Measurements from ENCODE around the gene TMEM134. TPM values are rescaled to one million over a fixed set of nuclear protein-coding genes. Genes with fewer than 3 reads are reported as not detected.
"Not testable (repeated sequence)": the region's sequence is repeated elsewhere in the genome, so short reads cannot be mapped to it uniquely, and the experiment has no call there.

Gene TMEM134
- polyA plus RNA-seq, result 100 to 1,000 TPM; 154 to 160 TPM

- H3K9me3 ChIP-seq (ENCODE audit: control insufficient read depth in 2 of 2, insufficient read depth in 1 of 2, low read depth in 1 of 2, low read length in 1 of 2), result no peaks in the 10 kb centered on the region
- no peaks in the 10 kb centered on the region for H3K27me3 ChIP-seq (ENCODE audit: control insufficient read depth in 1 of 2, insufficient read depth in 2 of 2, low read length in 2 of 2)
- peaks cover 6 to 22% of the 10 kb centered on the region in 2 donors for H3K4me1 ChIP-seq (ENCODE audit: control insufficient read depth in 2 of 2, insufficient read depth in 2 of 2, low read length in 1 of 2)
- H3K4me3 ChIP-seq (ENCODE audit: low read depth in 1 of 2, low read length in 2 of 2), result peak within 1 kb of the TSS; percentile 67 to 74
- peaks cover 0 to 6% of the 10 kb centered on the region in 2 donors for H3K36me3 ChIP-seq (ENCODE audit: control insufficient read depth in 2 of 2, insufficient read depth in 2 of 2, low read length in 1 of 2)
- 0 to 1% methylated on average over 48 to 76 of the region's 76 CpGs for WGBS, 2 donors
- H3K27ac ChIP-seq (ENCODE audit: low read depth in 2 of 2, low read length in 1 of 2), result peak within 1 kb of the TSS; percentile 91 to 94
Observed at GRCh38 chr11:67468759-67469507, at the start of gene TMEM134. TSS of gene TMEM134 (minus strand) at chr11:67469251. CDS start at chr11:67469192, 59 bp downstream.

GRCh38 chr11:67517784-67518552, 48.9 kb upstream of the TMEM134 start:
- WGBS, 2 donors, result 75 to 91% methylated on average over 10 of the region's 10 CpGs
- Histone ChIP-seq H3K4me1 (ENCODE audit: control insufficient read depth in 2 of 2, insufficient read depth in 2 of 2, low read length in 1 of 2) (peaks cover 0 to 2% of the 10 kb centered on the region in 2 donors), H3K27me3 (ENCODE audit: control insufficient read depth in 1 of 2, insufficient read depth in 2 of 2, low read length in 2 of 2) (no peaks in the 10 kb centered on the region), H3K4me3 (ENCODE audit: low read depth in 1 of 2, low read length in 2 of 2) (no peak overlapping the region), H3K27ac (ENCODE audit: low read depth in 2 of 2, low read length in 1 of 2) (no peak overlapping the region), H3K9me3 (ENCODE audit: control insufficient read depth in 2 of 2, insufficient read depth in 1 of 2, low read depth in 1 of 2, low read length in 1 of 2) (no peaks in the 10 kb centered on the region), H3K36me3 (ENCODE audit: control insufficient read depth in 2 of 2, insufficient read depth in 2 of 2, low read length in 1 of 2) (no peaks in the 10 kb centered on the region)

GRCh38 chr11:67516806-67517205, 47.8 kb upstream of the TMEM134 start:
- no peaks in the 10 kb centered on the region for H3K9me3 ChIP-seq (ENCODE audit: control insufficient read depth in 2 of 2, insufficient read depth in 1 of 2, low read depth in 1 of 2, low read length in 1 of 2)
- 92 to 95% methylated on average over 9 of the region's 9 CpGs for WGBS, 2 donors
- H3K36me3 ChIP-seq (ENCODE audit: control insufficient read depth in 2 of 2, insufficient read depth in 2 of 2, low read length in 1 of 2), result no peaks in the 10 kb centered on the region
- no peak overlapping the region for H3K4me3 ChIP-seq (ENCODE audit: low read depth in 1 of 2, low read length in 2 of 2)
- H3K4me1 ChIP-seq (ENCODE audit: control insufficient read depth in 2 of 2, insufficient read depth in 2 of 2, low read length in 1 of 2), result peaks cover 0 to 2% of the 10 kb centered on the region in 2 donors
- no peak overlapping the region for H3K27ac ChIP-seq (ENCODE audit: low read depth in 2 of 2, low read length in 1 of 2)
- no peaks in the 10 kb centered on the region for H3K27me3 ChIP-seq (ENCODE audit: control insufficient read depth in 1 of 2, insufficient read depth in 2 of 2, low read length in 2 of 2)

GRCh38 chr11:67514116-67514515, 45.1 kb upstream of the TMEM134 start:
- Histone ChIP-seq H3K9me3 (ENCODE audit: control insufficient read depth in 2 of 2, insufficient read depth in 1 of 2, low read depth in 1 of 2, low read length in 1 of 2) (no peaks in the 10 kb centered on the region), H3K4me1 (ENCODE audit: control insufficient read depth in 2 of 2, insufficient read depth in 2 of 2, low read length in 1 of 2) (no peaks in the 10 kb centered on the region), H3K36me3 (ENCODE audit: control insufficient read depth in 2 of 2, insufficient read depth in 2 of 2, low read length in 1 of 2) (no peaks in the 10 kb centered on the region), H3K4me3 (ENCODE audit: low read depth in 1 of 2, low read length in 2 of 2) (no peak overlapping the region), H3K27ac (ENCODE audit: low read depth in 2 of 2, low read length in 1 of 2) (no peak overlapping the region), H3K27me3 (ENCODE audit: control insufficient read depth in 1 of 2, insufficient read depth in 2 of 2, low read length in 2 of 2) (no peaks in the 10 kb centered on the region)
- WGBS, 2 donors, result 77 to 80% methylated on average over 7 of the region's 7 CpGs

- WGBS, 2 donors, result 90 to 91% methylated on average over 4 of the region's 4 CpGs
- not testable (repeated sequence) for H3K27ac ChIP-seq (ENCODE audit: low read depth in 2 of 2, low read length in 1 of 2); H3K27me3 ChIP-seq (ENCODE audit: control insufficient read depth in 1 of 2, insufficient read depth in 2 of 2, low read length in 2 of 2)
Observed at GRCh38 chr11:67511558-67511957, 42.5 kb upstream of the TMEM134 start.

GRCh38 chr11:67510023-67510345, 40.9 kb upstream of the TMEM134 start:
- 44 to 54% methylated on average over 3 of the region's 3 CpGs for WGBS, 2 donors
- Histone ChIP-seq H3K27me3 (ENCODE audit: control insufficient read depth in 1 of 2, insufficient read depth in 2 of 2, low read length in 2 of 2) (no peaks in the 10 kb centered on the region), H3K36me3 (ENCODE audit: control insufficient read depth in 2 of 2, insufficient read depth in 2 of 2, low read length in 1 of 2) (no peaks in the 10 kb centered on the region), H3K4me1 (ENCODE audit: control insufficient read depth in 2 of 2, insufficient read depth in 2 of 2, low read length in 1 of 2) (peaks cover 3 to 21% of the 10 kb centered on the region in 2 donors), H3K27ac (ENCODE audit: low read depth in 2 of 2, low read length in 1 of 2) (no peak overlapping the region), H3K9me3 (ENCODE audit: control insufficient read depth in 2 of 2, insufficient read depth in 1 of 2, low read depth in 1 of 2, low read length in 1 of 2) (no peaks in the 10 kb centered on the region), H3K4me3 (ENCODE audit: low read depth in 1 of 2, low read length in 2 of 2) (no peak overlapping the region)

More at GRCh38 chr11:67511558-67511957, 42.5 kb upstream of the TMEM134 start:
- H3K9me3 ChIP-seq (ENCODE audit: control insufficient read depth in 2 of 2, insufficient read depth in 1 of 2, low read depth in 1 of 2, low read length in 1 of 2); H3K36me3 ChIP-seq (ENCODE audit: control insufficient read depth in 2 of 2, insufficient read depth in 2 of 2, low read length in 1 of 2); H3K4me3 ChIP-seq (ENCODE audit: low read depth in 1 of 2, low read length in 2 of 2): not testable (repeated sequence)
- H3K4me1 ChIP-seq (ENCODE audit: control insufficient read depth in 2 of 2, insufficient read depth in 2 of 2, low read length in 1 of 2), result peaks cover 0 to 13% of the 10 kb centered on the region in 2 donors

- peak overlapping the region; percentile 97 to 99 for H3K27ac ChIP-seq (ENCODE audit: low read depth in 2 of 2, low read length in 1 of 2)
- H3K36me3 ChIP-seq (ENCODE audit: control insufficient read depth in 2 of 2, insufficient read depth in 2 of 2, low read length in 1 of 2), result no peaks in the 10 kb centered on the region
- H3K4me1 ChIP-seq (ENCODE audit: control insufficient read depth in 2 of 2, insufficient read depth in 2 of 2, low read length in 1 of 2), result peaks cover 10 to 26% of the 10 kb centered on the region in 2 donors
- H3K4me3 ChIP-seq (ENCODE audit: low read depth in 1 of 2, low read length in 2 of 2), result peak overlapping the region; percentile 57 to 73
- no peaks in the 10 kb centered on the region for H3K27me3 ChIP-seq (ENCODE audit: control insufficient read depth in 1 of 2, insufficient read depth in 2 of 2, low read length in 2 of 2)
- 1% methylated on average over 57 of the region's 57 CpGs for WGBS, 2 donors
- H3K9me3 ChIP-seq (ENCODE audit: control insufficient read depth in 2 of 2, insufficient read depth in 1 of 2, low read depth in 1 of 2, low read length in 1 of 2), result peaks cover 0 to 2% of the 10 kb centered on the region in 2 donors
Observed at GRCh38 chr11:67508486-67509121, 39.6 kb upstream of the TMEM134 start.

- Histone ChIP-seq H3K36me3 (ENCODE audit: control insufficient read depth in 2 of 2, insufficient read depth in 2 of 2, low read length in 1 of 2) (no peaks in the 10 kb centered on the region), H3K4me3 (ENCODE audit: low read depth in 1 of 2, low read length in 2 of 2) (peak within 1 kb of the TSS; percentile 57 to 73), H3K27me3 (ENCODE audit: control insufficient read depth in 1 of 2, insufficient read depth in 2 of 2, low read length in 2 of 2) (no peaks in the 10 kb centered on the region), H3K4me1 (ENCODE audit: control insufficient read depth in 2 of 2, insufficient read depth in 2 of 2, low read length in 1 of 2) (peaks cover 12 to 27% of the 10 kb centered on the region in 2 donors), H3K9me3 (ENCODE audit: control insufficient read depth in 2 of 2, insufficient read depth in 1 of 2, low read depth in 1 of 2, low read length in 1 of 2) (peaks cover 0 to 2% of the 10 kb centered on the region in 2 donors), H3K27ac (ENCODE audit: low read depth in 2 of 2, low read length in 1 of 2) (peak within 1 kb of the TSS; percentile 97 to 99)
- WGBS, 2 donors, result 0 to 1% methylated on average over 50 to 57 of the region's 57 CpGs
Observed at GRCh38 chr11:67507864-67508485, 38.9 kb upstream of the TMEM134 start, which contains the start of gene CDK2AP2. TSS of gene CDK2AP2 (minus strand) at chr11:67508162. CDS start at chr11:67508082, 80 bp downstream.

- peak overlapping the region; percentile 94 to 97 for H3K27ac ChIP-seq (ENCODE audit: low read depth in 2 of 2, low read length in 1 of 2)
- peaks cover 0 to 2% of the 10 kb centered on the region in 2 donors for H3K9me3 ChIP-seq (ENCODE audit: control insufficient read depth in 2 of 2, insufficient read depth in 1 of 2, low read depth in 1 of 2, low read length in 1 of 2)
- H3K4me3 ChIP-seq (ENCODE audit: low read depth in 1 of 2, low read length in 2 of 2), result peak overlapping the region; percentile 57 to 73
- peaks cover 12 to 27% of the 10 kb centered on the region in 2 donors for H3K4me1 ChIP-seq (ENCODE audit: control insufficient read depth in 2 of 2, insufficient read depth in 2 of 2, low read length in 1 of 2)
- H3K36me3 ChIP-seq (ENCODE audit: control insufficient read depth in 2 of 2, insufficient read depth in 2 of 2, low read length in 1 of 2), result peaks cover 0 to 2% of the 10 kb centered on the region in 2 donors
- no peaks in the 10 kb centered on the region for H3K27me3 ChIP-seq (ENCODE audit: control insufficient read depth in 1 of 2, insufficient read depth in 2 of 2, low read length in 2 of 2)
- 22 to 24% methylated on average over 33 of the region's 33 CpGs for WGBS, 2 donors
Observed at GRCh38 chr11:67507242-67507863, 38.3 kb upstream of the TMEM134 start.

Data from esophagus (tissue), 2 donors.